ENCODE results near the gene CD52. TPM values are rescaled to one million over a fixed set of nuclear protein-coding genes. Genes with fewer than 3 reads are reported as not detected.

CD52 gene
- total RNA-seq, 3 donors from 2014 or later: 6.9 to 17.8 (median 13.1) TPM

DNA sequence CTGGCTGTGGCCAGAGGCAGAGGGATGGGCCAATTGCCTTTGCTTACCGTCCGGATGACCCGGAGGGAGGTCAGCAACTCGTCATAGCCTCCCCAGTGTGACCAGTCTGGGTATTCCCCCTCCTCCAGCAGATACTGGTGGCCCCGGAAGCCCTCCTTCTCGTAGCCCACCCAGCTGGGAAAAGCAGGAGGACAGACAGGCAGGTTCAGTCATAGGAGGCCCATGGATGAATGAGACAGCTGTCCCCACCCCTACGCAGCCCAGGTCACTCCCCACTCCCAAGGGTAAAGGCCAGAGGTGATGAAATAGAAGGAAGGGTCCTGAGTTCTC is 19.4 kb downstream of the CD52 start:
- intact Hi-C loops (cut with DNase I, micrococcal nuclease): no loop called here
- no peak for TF ChIP-seq CTCF (IDR thresholded peaks at IDR 0.05)

GRCh38 chr1:26337625-26338024 is 19.9 kb downstream of the CD52 start:
- ATAC-seq (no peak), DNase-seq (no peak)
- no peak overlapping the region for H3K4me3 ChIP-seq
- no peaks in the 10 kb centered on the region for H3K9me3 ChIP-seq
- H3K36me3 ChIP-seq (ENCODE audit: low read depth): no peaks in the 10 kb centered on the region
- intact Hi-C loops (cut with DNase I, micrococcal nuclease): no loop called here
- TF ChIP-seq CTCF (IDR thresholded peaks at IDR 0.05): no peak
- peaks cover 4% of the 10 kb centered on the region for H3K4me1 ChIP-seq (ENCODE audit: low read depth)

More for the DNA sequence above, 19.4 kb downstream of the CD52 start:
- no peaks in the 10 kb centered on the region for H3K36me3 ChIP-seq (ENCODE audit: low read depth)
- H3K4me3 ChIP-seq: no peak overlapping the region
- H3K9me3 ChIP-seq: no peaks in the 10 kb centered on the region
- DNase-seq (no peak), ATAC-seq (no peak)
- peaks cover 4% of the 10 kb centered on the region for H3K4me1 ChIP-seq (ENCODE audit: low read depth)

DNA sequence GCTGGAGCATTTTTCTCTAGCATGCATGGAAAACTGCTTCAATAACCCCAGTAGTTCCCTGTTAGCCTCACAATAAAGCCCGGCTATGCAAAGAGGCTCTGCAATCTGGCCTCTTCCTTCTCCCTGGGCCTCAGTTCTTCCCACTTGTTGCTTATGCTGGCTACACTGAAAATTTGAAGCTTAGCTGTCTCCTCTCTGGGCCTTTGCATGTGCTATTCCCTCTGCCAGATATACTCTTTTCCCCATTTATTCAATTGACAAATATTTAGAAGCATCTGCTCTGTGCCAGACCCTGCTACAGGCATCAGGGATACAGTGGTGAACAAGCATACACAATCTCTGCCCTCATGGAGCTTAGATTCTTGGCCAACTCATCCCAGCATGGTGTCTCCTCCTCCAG is 20.9 kb downstream of the CD52 start:
- H3K4me3 ChIP-seq: no peak overlapping the region
- intact Hi-C loops (cut with DNase I, micrococcal nuclease): no loop called here
- no peaks in the 10 kb centered on the region for H3K36me3 ChIP-seq (ENCODE audit: low read depth)
- H3K4me1 ChIP-seq (ENCODE audit: low read depth): peaks cover 4% of the 10 kb centered on the region
- no peak for TF ChIP-seq CTCF (IDR thresholded peaks at IDR 0.05)
- ATAC-seq: no peak
- DNase-seq: no peak
- no peaks in the 10 kb centered on the region for H3K9me3 ChIP-seq

- intact Hi-C loops (cut with DNase I, micrococcal nuclease): no loop called here
- no peak for ATAC-seq
- H3K4me1 ChIP-seq (ENCODE audit: low read depth): peaks cover 4% of the 10 kb centered on the region
- no peak overlapping the region for H3K4me3 ChIP-seq
- no peak for DNase-seq
- no peak for TF ChIP-seq CTCF (IDR thresholded peaks at IDR 0.05)
- H3K9me3 ChIP-seq: no peaks in the 10 kb centered on the region
- no peaks in the 10 kb centered on the region for H3K36me3 ChIP-seq (ENCODE audit: low read depth)
Observed at GRCh38 chr1:26340047-26340481, 22.3 kb downstream of the CD52 start.

- ATAC-seq (no peak), DNase-seq (no peak)
- TF ChIP-seq CTCF (IDR thresholded peaks at IDR 0.05): no peak
- Histone ChIP-seq H3K9me3 (no peaks in the 10 kb centered on the region), H3K4me1 (ENCODE audit: low read depth) (no peaks in the 10 kb centered on the region), H3K4me3 (no peak overlapping the region), H3K36me3 (ENCODE audit: low read depth) (no peaks in the 10 kb centered on the region)
- intact Hi-C loops (cut with DNase I, micrococcal nuclease): no loop called here
Observed at GRCh38 chr1:26344147-26344920, 26.6 kb downstream of the CD52 start.

All from mucosa of descending colon (tissue), 3 donors.